DMS 273 (cell line): ENCODE measurements around the gene PLA2G3.

ENCODE experiments used
- DNase-seq: peaks from one replicate; lab custom pipeline; 2025; ENCODE audit not compliant: unreplicated experiment; lab: John Stamatoyannopoulos, UW

The PLA2G3 gene

DNA sequence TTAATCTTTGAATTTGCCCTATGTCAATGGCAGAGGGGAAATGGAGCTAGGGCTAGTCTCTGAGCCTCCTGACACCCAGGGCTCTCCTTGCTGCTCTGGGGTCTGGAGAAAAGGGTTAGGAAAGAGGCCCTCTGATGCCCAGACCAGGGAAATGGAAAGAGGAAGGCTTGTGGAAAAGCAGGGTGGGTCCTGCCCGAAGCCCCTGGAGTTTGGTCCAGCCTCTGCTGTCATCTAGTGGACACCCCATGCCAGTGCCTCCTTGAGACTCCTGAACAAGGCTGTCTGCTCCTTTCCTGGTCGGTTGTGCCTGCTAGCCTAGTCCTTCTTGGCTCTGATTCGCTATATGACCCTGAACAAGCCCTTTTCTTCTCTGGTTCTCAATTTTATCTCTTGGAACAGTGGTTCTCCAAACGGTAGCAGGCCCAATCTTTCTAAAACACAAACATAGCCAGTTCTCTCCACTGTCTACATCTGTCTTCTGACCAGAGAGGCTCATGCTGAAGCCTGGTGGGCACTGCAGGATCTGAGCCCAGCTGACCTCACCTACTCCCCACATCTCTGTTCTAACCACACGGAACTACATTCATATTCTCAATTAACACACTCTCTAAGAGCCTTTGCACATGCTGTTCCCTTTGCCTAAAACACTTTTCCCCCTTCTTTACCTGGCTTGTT lies 8.8 kb upstream of the PLA2G3 start:
- DNase-seq: peak; percentile 84

DNA sequence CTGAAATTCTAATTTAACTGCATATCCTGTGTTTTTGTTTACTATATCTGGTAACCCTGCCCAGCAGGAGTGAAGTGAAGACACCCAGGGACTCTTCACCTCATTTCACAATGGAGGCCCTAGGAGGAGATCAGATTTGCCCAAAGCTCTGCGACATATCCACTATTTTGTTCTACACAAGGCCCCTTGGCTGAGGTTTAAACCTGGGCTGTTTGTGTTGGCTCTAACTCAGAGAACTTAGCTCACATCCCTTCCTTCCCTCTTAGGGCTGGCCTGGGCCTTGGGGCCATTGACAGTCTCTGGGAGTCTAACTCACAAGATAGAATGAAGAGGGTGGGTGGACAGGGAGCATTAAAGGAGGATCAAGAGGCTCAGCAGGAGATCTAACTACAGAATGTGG lies 8.2 kb upstream of the PLA2G3 start:
- DNase-seq: no peak

DNA sequence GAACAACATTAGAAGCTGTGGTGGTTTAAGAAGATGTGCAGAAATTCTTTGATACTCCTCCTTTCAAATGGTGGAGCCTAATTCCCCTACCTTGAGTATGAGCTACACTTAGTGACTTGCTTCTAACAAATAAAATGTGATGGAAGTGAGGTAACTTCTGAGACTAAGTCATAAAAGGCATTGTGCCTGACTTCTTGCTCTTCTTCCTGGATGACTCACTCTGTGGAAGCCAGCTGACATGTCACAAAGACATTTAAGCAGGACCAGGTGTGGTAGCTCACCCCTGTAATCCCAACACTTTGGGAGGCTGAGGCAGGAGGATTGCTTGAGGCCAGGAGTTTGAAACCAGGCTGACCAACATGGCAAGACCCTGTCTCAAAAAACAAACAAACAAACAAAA lies 3.9 kb upstream of the PLA2G3 start:
- no peak for DNase-seq

DNA sequence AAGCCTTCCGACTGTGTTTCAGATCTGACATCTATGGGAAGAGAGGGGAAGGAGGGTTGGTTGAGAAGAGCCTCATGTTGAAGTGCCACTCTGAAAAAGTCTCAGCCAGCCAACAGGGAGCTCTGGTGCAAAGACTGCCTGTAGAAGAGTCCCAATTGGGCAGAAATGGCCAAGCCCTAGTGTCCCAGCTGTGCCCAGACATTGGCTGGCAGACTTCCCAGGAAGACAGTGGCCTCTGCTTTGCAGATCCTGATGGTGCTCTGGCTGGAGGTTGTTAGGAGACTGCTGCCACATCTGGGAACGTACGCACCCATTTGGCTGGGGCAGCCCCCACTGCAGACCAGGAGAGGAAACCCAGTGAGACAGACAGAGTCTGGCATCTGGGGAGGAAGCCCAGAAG lies 3.2 kb upstream of the PLA2G3 start:
- peak; percentile 62 for DNase-seq

DNA sequence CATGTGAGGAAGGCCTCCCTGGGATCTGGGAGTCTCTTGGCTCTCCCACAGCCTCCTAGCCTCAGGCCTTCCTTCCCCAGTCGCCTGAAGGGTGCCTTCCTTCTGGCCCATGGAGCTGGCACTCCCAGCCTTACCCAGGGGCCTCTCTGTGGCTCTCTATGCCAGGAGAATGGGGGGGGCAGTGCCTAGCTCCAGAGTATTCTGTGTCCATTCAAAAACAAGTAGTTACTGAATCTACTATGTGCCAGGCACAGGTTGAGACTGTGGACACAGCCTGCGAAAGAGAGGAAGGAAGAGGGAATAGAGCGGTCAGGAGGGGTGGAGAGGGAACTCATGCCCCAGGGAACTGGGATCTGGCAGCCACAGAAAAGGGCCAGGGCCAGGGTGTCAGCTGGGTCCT lies 2.7 kb upstream of the PLA2G3 start:
- no peak for DNase-seq

DNA sequence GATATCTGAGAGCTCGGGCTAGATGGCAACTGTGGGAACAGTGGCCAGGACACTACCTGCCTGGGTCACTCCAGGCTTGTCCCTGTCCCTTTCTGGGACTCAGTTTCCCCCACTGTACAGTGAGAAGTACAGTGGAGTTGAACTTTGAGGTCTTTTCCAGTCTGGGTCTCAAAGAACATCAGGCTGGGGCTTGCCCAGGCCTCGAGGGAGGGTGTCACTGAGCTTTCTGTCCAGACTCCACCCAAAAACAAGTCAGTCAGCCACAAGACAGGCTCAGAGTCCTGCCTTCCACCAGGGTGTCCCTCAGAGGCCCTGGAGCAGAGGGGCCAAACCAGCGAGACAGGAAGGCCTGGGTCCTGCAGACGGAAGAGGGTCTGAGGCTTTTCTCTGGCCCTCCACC lies 2.0 kb upstream of the PLA2G3 start:
- no peak for DNase-seq

DNA sequence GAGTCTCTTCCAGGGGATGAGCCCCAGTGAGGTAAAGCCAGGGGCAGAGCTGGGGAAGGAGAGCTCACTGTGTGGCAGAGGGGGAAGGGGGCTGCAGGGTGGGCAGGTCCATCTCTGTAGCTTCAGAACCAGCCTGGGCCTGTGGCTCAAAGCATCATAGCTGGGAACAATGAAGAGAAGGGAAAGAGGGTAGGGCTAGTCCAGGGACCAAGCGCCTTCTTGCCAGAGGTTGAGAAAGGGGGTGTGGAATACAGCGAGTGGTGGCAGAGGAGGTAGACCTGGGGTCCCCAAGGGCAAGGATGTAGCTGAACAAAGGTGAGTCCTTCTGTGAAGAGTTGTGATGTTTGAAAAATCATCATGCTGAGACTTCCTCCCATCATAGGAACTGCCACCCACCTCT lies 1.2 kb upstream of the PLA2G3 start:
- no peak for DNase-seq

DNA sequence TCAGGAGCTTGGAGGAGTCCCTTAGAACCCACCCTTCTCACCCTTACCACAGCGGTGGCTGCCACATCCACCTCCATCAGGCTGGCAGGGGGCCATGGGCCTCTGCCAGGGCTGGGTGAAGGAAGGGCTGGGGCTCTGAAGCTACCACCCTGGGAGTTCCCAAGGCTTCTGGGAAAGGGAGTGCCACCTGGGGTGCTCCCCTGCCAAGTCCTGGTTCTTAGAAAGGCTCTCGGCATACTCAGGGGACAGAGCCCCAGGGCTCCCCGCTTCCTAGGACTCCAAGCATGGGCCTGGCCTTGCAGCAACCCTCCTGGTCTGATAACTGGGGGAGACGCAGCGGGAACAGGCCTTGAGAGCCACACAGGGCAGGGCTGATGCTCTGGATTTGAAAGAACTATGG lies 438 bp upstream of the PLA2G3 start:
- DNase-seq: no peak

DNA sequence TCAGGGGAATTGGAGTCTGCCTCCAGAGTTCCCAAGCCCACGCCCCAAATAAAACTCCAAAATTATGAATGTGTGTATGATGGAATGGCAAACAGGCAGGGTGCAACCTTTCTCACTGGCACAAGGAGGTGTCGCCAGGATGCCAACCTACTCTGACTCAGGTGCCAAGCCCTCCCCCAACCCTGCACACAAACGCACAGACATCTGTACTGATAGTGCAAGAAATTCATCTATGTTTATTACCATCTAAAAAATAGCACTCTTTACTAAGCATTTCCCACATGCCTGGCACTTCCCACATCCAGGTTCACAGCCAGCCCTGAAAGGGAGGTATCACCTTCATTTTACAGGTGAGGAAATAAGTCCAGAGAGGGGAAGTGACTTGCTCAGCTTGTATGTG lies 1.2 kb downstream of the PLA2G3 start:
- no peak for DNase-seq

DNA sequence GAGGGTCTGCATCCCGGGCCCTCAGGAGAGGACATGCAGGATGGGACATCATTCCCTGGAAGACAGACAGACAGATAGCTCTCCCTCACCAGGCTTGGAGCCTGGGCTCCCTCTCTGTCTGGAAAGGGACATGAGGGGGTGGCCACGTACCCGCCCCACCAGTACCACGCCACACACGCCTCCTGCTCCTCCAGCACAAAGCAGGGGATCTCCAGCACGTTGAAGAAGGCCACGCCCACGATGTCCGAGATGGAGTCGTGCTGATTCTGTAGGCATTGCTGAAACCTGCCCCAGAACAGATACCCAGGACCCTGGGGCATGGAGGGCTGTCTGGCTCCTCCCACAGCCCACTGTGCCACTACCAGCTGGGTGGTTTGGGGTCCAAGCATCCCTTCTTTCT lies 2.2 kb downstream of the PLA2G3 start:
- DNase-seq: no peak

DNA sequence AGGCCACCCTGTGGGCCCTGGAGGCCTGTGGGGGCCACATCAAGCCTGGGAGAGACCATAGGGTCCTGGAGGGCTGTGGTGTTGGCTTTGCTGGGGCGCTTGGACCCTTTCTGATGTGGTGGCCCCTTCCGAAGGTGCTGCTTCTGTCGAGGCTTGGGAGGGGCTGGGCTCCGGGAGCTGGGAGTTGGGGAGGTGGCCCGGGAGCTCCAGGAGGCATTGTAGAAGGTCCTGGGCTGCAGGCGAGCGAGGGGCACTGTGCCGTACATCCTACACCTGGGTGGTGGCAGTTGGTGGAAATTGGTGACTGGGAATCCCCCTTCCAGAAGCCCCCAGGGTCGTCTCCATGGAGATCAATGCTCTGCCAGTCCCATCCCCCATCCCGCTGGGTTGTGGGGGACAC lies 2.6 kb downstream of the PLA2G3 start:
- DNase-seq: no peak

DNA sequence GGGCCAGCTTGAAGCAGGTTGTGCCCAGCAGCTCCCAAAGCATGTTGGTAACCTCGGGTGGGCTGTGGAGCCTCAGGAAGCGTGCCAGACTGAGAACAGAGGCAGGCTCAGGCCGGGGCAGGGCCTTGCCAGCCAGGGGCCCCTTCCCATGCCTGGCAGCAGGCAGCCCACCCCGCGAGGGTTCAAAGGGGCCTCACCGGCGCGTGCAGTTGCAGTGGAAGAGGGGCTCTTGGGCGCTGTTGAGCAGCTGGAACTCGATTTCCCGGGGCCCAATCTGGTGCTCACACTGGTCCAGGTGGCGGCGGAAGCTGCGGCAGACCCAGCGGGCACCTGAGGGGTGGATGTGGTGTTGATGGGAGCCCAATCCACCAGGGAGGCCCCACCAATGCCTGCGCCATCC lies 3.6 kb downstream of the PLA2G3 start:
- no peak for DNase-seq

DNA sequence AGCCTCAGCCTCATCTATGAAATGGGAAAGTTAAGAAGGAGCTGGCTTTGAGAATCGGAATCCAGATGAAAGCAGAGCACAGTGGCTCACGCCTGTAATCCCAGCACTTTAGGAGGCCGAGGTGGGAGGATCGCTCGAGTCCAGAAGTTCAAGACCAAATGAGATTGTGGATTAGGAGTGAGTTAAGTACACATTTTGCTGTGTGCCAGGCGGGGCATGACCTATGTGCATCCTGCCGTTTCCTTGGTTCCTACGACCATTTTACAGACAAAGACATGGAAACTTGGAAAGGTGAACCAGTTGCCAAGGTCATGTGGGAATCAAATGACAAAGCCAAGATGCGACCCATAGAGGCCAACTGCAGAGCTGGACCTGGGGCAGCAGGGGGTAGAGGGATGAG lies 4.2 kb downstream of the PLA2G3 start:
- DNase-seq: no peak

DNA sequence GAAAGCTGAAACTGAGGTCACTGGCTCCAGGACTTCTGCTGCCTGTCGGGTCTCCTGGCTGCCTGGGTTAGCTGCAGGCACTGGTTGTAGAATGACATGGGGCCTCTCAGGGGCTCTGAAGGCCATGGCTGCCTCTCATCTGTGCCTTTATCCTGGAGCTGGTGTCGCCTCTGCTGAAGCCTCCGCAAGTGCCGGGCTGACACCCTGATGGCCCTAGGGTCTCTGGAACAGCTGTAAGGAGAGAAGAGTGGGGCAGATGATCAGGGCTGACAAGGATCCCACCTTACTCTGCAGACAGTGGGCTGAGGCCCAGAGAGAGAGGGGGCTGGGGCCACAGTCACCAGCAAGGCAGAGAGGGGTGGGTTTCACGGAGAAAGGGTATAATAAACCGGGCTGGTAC lies 4.6 kb downstream of the PLA2G3 start:
- no peak for DNase-seq

DNA sequence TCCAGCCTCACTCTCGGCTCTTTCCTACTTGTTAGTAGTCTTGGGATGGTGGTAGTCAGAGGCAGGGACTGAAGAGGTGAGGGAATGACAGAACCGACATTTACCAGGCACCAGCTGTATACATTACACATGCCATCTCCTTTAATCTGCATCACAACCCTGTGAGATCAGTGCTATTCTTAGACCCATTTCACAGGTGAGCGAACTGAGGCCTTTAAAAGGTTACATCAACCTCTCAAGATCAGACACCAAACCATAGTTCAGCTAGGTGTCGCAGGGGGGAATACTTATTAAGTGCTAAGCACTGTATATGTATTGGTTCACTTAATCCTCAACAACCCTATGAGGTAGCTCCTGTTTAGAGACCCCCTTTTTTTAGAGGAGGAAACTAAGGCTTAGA lies 5.6 kb downstream of the PLA2G3 start:
- no peak for DNase-seq

DNA sequence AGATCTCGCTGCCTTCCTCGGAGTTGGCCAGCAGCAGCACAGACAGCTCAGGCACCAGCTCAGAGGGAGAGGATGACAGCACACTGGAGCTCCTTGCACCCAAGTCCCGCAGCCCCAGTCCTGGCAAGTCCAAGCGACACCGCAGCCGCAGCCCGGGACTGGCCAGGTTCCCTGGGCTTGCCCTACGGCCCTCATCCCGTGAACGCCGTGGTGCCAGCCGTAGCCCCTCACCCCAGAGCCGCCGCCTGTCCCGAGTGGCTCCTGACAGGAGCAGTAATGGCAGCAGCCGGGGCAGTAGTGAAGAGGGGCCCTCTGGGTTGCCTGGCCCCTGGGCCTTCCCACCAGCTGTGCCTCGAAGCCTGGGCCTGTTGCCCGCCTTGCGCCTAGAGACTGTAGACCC lies 6.4 kb downstream of the PLA2G3 start:
- DNase-seq: no peak

DNA sequence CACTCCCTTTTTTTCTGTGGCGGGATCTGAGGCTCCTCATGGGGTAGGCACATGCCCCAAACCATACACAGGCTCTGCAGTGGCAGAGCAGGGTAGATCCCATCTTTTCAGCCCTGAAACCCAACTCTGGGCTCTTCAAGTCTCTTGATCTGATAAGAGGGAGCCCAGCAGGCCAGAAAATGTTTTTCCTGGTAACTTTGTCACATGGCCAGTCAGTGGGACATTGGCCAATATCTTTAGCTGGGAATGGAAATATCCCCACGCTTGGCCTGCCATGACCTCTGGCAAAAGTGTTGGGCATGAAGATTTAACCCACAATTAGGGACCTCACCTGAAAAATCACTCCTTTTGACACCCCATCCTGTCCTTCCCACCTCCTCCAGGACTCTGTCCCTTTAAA lies 9.4 kb downstream of the PLA2G3 start:
- DNase-seq: peak; percentile 74

DNA sequence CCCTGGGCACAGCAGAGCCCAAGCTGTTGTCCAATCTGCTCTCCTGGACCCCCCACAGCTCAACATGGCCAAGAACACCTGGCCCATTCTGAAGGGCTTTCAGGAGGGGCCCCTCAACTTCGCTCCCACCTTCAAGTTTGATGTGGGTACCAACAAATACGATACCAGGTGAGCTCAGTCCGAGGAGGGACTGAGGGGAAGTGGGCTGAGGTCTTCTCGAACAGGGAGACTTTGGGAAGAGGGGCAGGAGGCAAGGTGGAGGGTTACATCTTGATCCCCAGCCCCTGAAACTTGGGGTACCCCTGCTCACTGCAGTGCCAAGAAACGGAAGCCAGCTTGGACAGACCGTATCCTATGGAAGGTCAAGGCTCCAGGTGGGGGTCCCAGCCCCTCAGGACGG lies 12.2 kb downstream of the PLA2G3 start:
- DNase-seq: no peak

DNA sequence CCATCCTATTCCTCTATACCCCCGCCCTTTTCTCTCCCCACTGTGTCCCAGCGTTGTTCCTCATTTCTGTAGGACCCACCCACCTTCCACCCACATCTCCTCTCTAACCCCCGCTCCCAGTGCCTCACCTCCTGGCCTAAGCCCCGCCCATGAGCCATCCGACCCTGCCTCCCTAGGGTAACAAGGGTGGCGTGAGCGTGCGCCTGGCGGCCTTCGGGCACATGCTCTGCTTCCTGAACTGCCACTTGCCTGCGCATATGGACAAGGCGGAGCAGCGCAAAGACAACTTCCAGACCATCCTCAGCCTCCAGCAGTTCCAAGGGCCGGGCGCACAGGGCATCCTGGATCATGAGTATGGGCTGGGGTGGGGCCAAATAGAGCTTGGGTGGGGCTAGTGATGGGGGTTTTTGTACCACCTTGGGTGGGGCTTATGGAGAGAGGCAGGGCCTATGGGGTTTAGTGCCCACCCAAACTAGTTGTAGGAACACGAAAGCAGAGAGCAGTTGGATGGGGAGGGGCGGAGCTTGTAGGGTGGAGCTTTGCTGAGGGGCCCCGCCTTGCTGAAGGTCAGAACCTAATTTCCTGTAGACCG lies 13.0 kb downstream of the PLA2G3 start:
- DNase-seq: peak; percentile 34

DNA sequence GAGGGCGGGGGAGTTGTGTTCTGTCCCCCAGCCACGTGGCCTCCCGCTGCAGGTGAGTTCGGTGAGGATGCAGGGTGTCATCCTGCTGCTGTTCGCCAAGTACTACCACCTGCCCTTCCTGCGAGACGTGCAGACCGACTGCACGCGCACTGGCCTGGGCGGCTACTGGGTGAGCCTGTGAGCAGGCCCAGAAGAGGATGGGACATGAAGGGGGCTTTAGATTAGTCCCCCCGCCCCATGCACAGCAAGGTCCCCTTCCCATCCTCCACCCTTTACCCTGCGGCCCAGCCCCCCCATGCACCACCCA lies 13.5 kb downstream of the PLA2G3 start:
- DNase-seq: no peak

DNA sequence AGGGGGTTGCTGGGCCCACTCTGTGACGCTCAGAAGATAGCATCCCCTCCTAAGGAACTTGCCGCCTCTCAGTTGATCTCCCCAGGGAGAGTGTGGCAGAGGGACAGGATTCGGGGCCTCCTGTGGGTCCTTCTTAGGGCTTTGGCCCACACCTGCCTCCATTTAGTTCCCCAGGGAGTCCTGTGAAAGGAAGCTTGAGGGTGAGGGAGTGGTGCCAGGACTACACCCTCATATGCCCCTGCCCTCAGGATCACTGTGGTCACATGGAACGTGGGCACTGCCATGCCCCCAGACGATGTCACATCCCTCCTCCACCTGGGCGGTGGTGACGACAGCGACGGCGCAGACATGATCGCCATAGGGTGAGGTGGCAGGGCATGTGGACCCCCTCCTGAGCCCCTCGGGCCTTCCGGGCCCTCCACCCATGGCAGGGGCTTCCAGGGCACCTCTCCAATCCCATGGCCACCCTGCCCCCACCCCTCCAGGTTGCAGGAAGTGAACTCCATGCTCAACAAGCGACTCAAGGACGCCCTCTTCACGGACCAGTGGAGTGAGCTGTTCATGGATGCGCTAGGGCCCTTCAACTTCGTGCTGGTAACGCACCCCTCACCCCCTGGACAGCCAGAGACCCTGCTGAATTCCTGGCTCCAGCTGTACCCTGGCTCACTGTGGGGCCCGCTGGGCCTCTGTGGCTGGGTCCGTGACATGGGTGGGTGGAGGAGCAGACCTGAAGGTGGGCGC lies 14.0 kb downstream of the PLA2G3 start:
- DNase-seq: no peak

DNA sequence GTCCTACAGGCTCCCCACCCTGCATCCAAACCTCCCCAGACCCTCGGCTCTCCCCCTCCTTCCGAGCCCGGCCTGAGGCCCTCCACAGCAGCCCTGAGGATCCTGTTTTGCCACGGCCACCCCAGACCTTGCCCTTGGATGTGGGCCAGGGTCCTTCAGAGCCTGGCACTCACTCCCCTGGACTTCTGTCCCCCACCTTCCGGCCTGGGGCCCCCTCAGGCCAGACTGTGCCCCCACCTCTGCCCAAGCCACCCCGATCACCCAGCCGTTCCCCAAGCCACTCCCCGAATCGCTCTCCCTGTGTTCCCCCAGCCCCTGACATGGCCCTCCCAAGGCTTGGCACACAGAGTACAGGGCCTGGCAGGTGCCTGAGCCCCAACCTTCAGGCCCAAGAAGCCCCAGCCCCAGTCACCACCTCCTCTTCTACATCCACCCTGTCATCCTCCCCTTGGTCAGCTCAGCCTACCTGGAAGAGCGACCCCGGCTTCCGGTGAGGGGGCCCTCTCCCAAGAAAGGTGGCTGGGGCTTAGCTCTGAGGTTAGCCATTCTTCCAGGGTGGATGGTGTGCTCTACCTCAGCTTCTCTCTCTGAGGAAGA lies 14.7 kb downstream of the PLA2G3 start:
- DNase-seq: no peak
